K562 (cell line): Measurements from ENCODE around the gene FBXL3. TPM values are rescaled to one million over a fixed set of nuclear protein-coding genes. Genes with fewer than 3 reads are reported as not detected.
A peak's percentile ranks its signal among the peaks of the same experiment; 100 is the strongest.

ENCODE experiments used
- HIVEP1 ChIP-seq: fragments of 250-450 bp; sonication (Bioruptor Pico); IDR thresholded peaks from 2 replicates; pipeline ENCODE4 v1.4.0; 2020; ENCODE audit warnings: mild to moderate bottlenecking
- MIER1 ChIP-seq: fragments of 450-650 bp; IDR thresholded peaks from 2 replicates; pipeline ENCODE4 v1.6.1; 2016; ENCODE audit warnings: antibody characterized with exemption, mild to moderate bottlenecking, low read depth
- NCOA2 ChIP-seq, 2 experiments: fragments of 450-650 bp; IDR thresholded peaks; 2 replicates each; pipeline ENCODE4 v1.6.1; 2018; ENCODE audit warnings: mild to moderate bottlenecking in 2 of 2, moderate library complexity in 1 of 2; ENCODE audit not compliant: partially characterized antibody in 2 of 2
- RFX7 ChIP-seq: fragments of 250-450 bp; sonication (Bioruptor Pico); IDR thresholded peaks from 2 replicates; pipeline ENCODE4 v1.5.1; 2021; ENCODE audit warnings: mild to moderate bottlenecking
- SUPT5H ChIP-seq: fragments of 450-650 bp; IDR thresholded peaks from 2 replicates; pipeline ENCODE4 v1.6.1; 2016
- ZBTB17 ChIP-seq: fragments of 450-650 bp; formaldehyde crosslinking; IDR thresholded peaks from 2 replicates; pipeline ENCODE4 v1.4.0; 2020; ENCODE audit warnings: mild to moderate bottlenecking
- ZNF766 ChIP-seq: fragments of 200-800 bp; sonication (Bioruptor generic); conservative IDR thresholded peaks from 2 replicates; pipeline ENCODE4 v1.6.1; 2016; ENCODE audit warnings: missing genetic modification characterization, missing compliant biosample characterization
- polyA plus RNA-seq, 8 experiments: library from polyadenylated mRNA; depleted of rRNA in 4 of 8; stranded (reverse) in 5 of 8; unstranded in 3 of 8; fragments of >200 nt; fragmentation: Nextera tagmentation in 2 of 8; fragmentation: Illumina TruSeq in 1 of 8; extraction: Ambion mirVana in 2 of 8; extraction: Trizol in 1 of 8; gene quantifications; 2 replicates each; pipeline versions ENCODE4 v1.2.1 to v1.2.3, GENCODE V29; 2011 to 2014; ENCODE audit warnings: inconsistent platforms in 1 of 8, missing spikeins in 1 of 8
- total RNA-seq, 7 experiments: library from RNA; depleted of rRNA in 6 of 7; stranded (reverse); fragments of >200 nt in 6 of 7; fragmentation: Illumina TruSeq in 2 of 7; extraction: Trizol in 2 of 7; gene quantifications; 2 replicates each; pipeline versions ENCODE4 v1.2.1 to v1.2.3, GENCODE V29; 2011 to 2021; ENCODE audit warnings: low replicate concordance in 1 of 7
- TF ChIP-seq, protein P1 (sequence below): fragments of 250-450 bp; sonication (Bioruptor Pico); IDR thresholded peaks from 2 replicates; pipeline ENCODE4 v1.5.1; 2021; ENCODE audit warnings: mild to moderate bottlenecking
- TF ChIP-seq, protein P2 (sequence below): sonication (generic); formaldehyde crosslinking; IDR thresholded peaks from 2 replicates; pipeline ENCODE4 v1.8.0; 2022; ENCODE audit warnings: mild to moderate bottlenecking, missing genetic modification reagents
- TF ChIP-seq, protein P3 (sequence below): fragments of 250-450 bp; sonication (Bioruptor Pico); IDR thresholded peaks from 2 replicates; pipeline ENCODE4 v1.4.0; 2020; ENCODE audit warnings: mild to moderate bottlenecking, moderate library complexity
- TF ChIP-seq, protein P4 (sequence below): fragments of 250-450 bp; sonication (Bioruptor Pico); IDR thresholded peaks from 2 replicates; pipeline ENCODE4 v1.8.0; 2021; ENCODE audit warnings: moderate library complexity, mild to moderate bottlenecking, inconsistent platforms
- TF ChIP-seq, protein P5 (sequence below), 2 experiments: fragments of 450-650 bp in 1 of 2; IDR thresholded peaks; 2 replicates each; pipeline ENCODE4 v1.6.1; 2011 to 2017; ENCODE audit warnings: low read depth in 2 of 2, antibody characterized with exemption in 1 of 2, borderline replicate concordance in 1 of 2, low read length in 1 of 2, mild to moderate bottlenecking in 1 of 2, mixed read lengths in 1 of 2; ENCODE audit not compliant: control insufficient read depth in 1 of 2
- TF ChIP-seq, protein P6 (sequence below): fragments of 450-650 bp; IDR thresholded peaks from 2 replicates; pipeline ENCODE4 v1.6.1; 2016; ENCODE audit warnings: mild to moderate bottlenecking

FBXL3 gene
- total and polyA plus RNA-seq, 9 of the 15 experiments (the other 6 are each of a cell fraction or from before 2014, with no cell fraction given), result 3.8 to 16.4 (median 12.6) TPM

DNA sequence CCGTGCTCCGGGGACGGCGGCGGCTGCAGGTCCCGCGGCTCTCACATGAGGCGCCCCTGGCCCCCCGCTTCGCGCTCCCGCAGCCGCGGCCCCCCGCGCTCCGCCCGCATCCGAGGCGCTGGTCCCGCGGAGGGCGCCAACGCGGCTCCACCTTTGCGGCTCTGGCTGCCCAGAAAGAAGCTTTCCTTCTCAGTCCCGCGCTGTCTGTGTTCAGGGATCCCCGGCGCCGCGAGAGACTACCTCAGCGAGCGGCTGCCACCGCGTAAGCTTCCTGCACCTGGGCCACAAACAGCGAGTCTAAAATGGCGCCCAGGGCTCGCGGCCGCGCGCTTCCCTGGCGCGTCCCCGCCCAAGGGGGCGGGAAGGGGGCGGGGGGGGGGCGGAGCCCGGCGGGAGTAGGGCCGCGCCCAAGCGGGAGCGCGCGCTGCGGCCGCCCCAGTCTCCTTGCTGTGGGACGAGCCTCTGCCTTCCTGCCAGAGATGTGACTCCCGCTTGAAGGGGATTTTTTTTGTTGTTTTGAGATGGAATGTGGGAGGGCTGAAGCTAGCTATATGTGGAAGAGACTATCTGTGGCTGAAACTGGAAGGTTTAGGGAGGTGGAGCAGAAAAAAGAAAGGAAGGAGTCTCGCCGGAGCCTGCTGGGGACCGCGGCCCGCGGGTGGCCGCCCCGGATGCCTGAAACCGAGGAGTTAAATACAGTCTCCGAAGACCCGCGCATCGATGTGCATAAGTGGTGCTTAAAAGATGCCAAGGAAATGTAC lies at the start of gene FBXL3 (continued):
- TF ChIP-seq, protein P1, sequence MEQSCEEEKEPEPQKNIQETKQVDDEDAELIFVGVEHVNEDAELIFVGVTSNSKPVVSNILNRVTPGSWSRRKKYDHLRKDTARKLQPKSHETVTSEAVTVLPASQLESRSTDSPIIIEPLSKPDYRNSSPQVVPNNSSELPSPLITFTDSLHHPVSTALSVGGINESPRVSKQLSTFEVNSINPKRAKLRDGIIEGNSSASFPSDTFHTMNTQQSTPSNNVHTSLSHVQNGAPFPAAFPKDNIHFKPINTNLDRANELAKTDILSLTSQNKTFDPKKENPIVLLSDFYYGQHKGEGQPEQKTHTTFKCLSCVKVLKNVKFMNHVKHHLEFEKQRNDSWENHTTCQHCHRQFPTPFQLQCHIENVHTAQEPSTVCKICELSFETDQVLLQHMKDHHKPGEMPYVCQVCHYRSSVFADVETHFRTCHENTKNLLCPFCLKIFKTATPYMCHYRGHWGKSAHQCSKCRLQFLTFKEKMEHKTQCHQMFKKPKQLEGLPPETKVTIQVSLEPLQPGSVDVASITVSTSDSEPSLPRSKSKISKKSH (CRISPR knock-in tag), result no peak
- TF ChIP-seq MIER1, result no peak
- TF ChIP-seq HIVEP1 (CRISPR knock-in tag), result no peak
- peak; percentile 80 for TF ChIP-seq SUPT5H
- TF ChIP-seq NCOA2 (IDR thresholded peaks at IDR 0.05; ENCODE audit: partially characterized antibody in 2 of 2), result no peak
- TF ChIP-seq, protein P2, sequence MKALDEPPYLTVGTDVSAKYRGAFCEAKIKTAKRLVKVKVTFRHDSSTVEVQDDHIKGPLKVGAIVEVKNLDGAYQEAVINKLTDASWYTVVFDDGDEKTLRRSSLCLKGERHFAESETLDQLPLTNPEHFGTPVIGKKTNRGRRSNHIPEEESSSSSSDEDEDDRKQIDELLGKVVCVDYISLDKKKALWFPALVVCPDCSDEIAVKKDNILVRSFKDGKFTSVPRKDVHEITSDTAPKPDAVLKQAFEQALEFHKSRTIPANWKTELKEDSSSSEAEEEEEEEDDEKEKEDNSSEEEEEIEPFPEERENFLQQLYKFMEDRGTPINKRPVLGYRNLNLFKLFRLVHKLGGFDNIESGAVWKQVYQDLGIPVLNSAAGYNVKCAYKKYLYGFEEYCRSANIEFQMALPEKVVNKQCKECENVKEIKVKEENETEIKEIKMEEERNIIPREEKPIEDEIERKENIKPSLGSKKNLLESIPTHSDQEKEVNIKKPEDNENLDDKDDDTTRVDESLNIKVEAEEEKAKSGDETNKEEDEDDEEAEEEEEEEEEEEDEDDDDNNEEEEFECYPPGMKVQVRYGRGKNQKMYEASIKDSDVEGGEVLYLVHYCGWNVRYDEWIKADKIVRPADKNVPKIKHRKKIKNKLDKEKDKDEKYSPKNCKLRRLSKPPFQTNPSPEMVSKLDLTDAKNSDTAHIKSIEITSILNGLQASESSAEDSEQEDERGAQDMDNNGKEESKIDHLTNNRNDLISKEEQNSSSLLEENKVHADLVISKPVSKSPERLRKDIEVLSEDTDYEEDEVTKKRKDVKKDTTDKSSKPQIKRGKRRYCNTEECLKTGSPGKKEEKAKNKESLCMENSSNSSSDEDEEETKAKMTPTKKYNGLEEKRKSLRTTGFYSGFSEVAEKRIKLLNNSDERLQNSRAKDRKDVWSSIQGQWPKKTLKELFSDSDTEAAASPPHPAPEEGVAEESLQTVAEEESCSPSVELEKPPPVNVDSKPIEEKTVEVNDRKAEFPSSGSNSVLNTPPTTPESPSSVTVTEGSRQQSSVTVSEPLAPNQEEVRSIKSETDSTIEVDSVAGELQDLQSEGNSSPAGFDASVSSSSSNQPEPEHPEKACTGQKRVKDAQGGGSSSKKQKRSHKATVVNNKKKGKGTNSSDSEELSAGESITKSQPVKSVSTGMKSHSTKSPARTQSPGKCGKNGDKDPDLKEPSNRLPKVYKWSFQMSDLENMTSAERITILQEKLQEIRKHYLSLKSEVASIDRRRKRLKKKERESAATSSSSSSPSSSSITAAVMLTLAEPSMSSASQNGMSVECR (CRISPR knock-in tag), result no peak
- TF ChIP-seq RFX7 (CRISPR knock-in tag), result no peak
- no peak for TF ChIP-seq ZBTB17 (CRISPR knock-in tag)
- TF ChIP-seq, protein P3, sequence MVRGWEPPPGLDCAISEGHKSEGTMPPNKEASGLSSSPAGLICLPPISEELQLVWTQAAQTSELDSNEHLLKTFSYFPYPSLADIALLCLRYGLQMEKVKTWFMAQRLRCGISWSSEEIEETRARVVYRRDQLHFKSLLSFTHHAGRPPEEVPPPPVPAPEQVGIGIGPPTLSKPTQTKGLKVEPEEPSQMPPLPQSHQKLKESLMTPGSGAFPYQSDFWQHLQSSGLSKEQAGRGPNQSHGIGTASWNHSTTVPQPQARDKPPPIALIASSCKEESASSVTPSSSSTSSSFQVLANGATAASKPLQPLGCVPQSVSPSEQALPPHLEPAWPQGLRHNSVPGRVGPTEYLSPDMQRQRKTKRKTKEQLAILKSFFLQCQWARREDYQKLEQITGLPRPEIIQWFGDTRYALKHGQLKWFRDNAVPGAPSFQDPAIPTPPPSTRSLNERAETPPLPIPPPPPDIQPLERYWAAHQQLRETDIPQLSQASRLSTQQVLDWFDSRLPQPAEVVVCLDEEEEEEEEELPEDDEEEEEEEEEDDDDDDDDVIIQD (CRISPR knock-in tag), result no peak
- TF ChIP-seq, protein P4, sequence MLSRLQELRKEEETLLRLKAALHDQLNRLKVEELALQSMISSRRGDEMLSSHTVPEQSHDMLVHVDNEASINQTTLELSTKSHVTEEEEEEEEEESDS, result no peak
- peak; percentile 76 for TF ChIP-seq ZNF766
- TF ChIP-seq, protein P5, sequence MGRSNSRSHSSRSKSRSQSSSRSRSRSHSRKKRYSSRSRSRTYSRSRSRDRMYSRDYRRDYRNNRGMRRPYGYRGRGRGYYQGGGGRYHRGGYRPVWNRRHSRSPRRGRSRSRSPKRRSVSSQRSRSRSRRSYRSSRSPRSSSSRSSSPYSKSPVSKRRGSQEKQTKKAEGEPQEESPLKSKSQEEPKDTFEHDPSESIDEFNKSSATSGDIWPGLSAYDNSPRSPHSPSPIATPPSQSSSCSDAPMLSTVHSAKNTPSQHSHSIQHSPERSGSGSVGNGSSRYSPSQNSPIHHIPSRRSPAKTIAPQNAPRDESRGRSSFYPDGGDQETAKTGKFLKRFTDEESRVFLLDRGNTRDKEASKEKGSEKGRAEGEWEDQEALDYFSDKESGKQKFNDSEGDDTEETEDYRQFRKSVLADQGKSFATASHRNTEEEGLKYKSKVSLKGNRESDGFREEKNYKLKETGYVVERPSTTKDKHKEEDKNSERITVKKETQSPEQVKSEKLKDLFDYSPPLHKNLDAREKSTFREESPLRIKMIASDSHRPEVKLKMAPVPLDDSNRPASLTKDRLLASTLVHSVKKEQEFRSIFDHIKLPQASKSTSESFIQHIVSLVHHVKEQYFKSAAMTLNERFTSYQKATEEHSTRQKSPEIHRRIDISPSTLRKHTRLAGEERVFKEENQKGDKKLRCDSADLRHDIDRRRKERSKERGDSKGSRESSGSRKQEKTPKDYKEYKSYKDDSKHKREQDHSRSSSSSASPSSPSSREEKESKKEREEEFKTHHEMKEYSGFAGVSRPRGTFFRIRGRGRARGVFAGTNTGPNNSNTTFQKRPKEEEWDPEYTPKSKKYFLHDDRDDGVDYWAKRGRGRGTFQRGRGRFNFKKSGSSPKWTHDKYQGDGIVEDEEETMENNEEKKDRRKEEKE (IDR thresholded peaks at IDR 0.05; ENCODE audit: borderline replicate concordance in 1 of 2, control insufficient read depth in 1 of 2, low read depth in 2 of 2, low read length in 1 of 2), result no peak
- TF ChIP-seq, protein P6, sequence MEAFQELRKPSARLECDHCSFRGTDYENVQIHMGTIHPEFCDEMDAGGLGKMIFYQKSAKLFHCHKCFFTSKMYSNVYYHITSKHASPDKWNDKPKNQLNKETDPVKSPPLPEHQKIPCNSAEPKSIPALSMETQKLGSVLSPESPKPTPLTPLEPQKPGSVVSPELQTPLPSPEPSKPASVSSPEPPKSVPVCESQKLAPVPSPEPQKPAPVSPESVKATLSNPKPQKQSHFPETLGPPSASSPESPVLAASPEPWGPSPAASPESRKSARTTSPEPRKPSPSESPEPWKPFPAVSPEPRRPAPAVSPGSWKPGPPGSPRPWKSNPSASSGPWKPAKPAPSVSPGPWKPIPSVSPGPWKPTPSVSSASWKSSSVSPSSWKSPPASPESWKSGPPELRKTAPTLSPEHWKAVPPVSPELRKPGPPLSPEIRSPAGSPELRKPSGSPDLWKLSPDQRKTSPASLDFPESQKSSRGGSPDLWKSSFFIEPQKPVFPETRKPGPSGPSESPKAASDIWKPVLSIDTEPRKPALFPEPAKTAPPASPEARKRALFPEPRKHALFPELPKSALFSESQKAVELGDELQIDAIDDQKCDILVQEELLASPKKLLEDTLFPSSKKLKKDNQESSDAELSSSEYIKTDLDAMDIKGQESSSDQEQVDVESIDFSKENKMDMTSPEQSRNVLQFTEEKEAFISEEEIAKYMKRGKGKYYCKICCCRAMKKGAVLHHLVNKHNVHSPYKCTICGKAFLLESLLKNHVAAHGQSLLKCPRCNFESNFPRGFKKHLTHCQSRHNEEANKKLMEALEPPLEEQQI, result no peak
